HCT116 (cell line): ENCODE results near the gene CUEDC2. TPM values are rescaled to one million over a fixed set of nuclear protein-coding genes. Genes with fewer than 3 reads are reported as not detected.

ENCODE experiments used
- ATAC-seq: fragments of 200-7000 bp; cut with Tn5 transposase; 2 replicates; pipeline ENCODE4 v1.9.1; 2020; ENCODE audit warnings: mild to moderate bottlenecking, moderate library complexity
- BruUV-seq: library from RNA; stranded (reverse); fragments of 400-500 nt; replicated peaks from 2 replicates; lab custom pipeline; 2021; lab: Mats Ljungman, UMichigan
- CTCF ChIA-PET: fragments of 300-600 bp; sonication (Branson Sonifier 250); formaldehyde crosslinking; loops from one replicate; lab custom pipeline; 2021; ENCODE audit warnings: antibody characterized with exemption; lab: Charles Lee
- POLR2A ChIA-PET: fragments of 300-600, 350-600 bp; sonication (Branson Sonifier 250); formaldehyde crosslinking; loops from one replicate; lab custom pipeline; 2021; ENCODE audit warnings: antibody characterized with exemption; lab: Charles Lee
- RAD21 ChIA-PET, 2 experiments: fragments of 300-600 bp; sonication (Branson Sonifier 250); formaldehyde crosslinking; loops; one replicate each; lab custom pipeline; 2023; ENCODE audit warnings: low total read pairs in 2 of 2; ENCODE audit not compliant: uncharacterized antibody in 2 of 2, unreplicated experiment in 2 of 2, low non-redundant PET in 1 of 2; lab: Charles Lee
- DNase-seq: peaks from one replicate; pipeline ENCODE4 v3.0.0-alpha.2; 2010; ENCODE audit warnings: low read depth, low spot score
- H2AFZ ChIP-seq: fragments of 200-600 bp; shearing (Covaris generic), sonication (generic); 2 replicates; pipeline ENCODE4 v1.6.1; 2017; ENCODE audit warnings: low read depth, mixed run types, mixed read lengths, antibody characterized with exemption, low read length; ENCODE audit not compliant: poor library complexity, severe bottlenecking
- H3K27ac ChIP-seq: 2 replicates; pipeline ENCODE4 v1.5.1; 2012; ENCODE audit warnings: low read depth, low read length
- H3K27me3 ChIP-seq: fragments of 200-600 bp; sonication (generic); 2 replicates; pipeline ENCODE4 v1.6.1; 2016; ENCODE audit warnings: mixed run types, low read length, mixed read lengths; ENCODE audit not compliant: insufficient read depth
- H3K36me3 ChIP-seq, 2 experiments: fragments of 200-500 bp in 1 of 2; fragments of 200-600 bp in 1 of 2; sonication (Bioruptor generic) in 1 of 2; sonication (generic) in 1 of 2; 2 replicates each; pipeline versions ENCODE4 v1.5.1 to v1.6.1; 2014 to 2016; ENCODE audit warnings: low read length in 2 of 2, inconsistent platforms in 1 of 2, mixed read lengths in 1 of 2, mixed run types in 1 of 2; ENCODE audit not compliant: insufficient read depth in 2 of 2, control insufficient read depth in 1 of 2
- H3K4me1 ChIP-seq, 2 experiments: fragments of 200-600 bp in 1 of 2; sonication (generic) in 1 of 2; 2 replicates each; pipeline versions ENCODE4 v1.5.1 to v1.6.1; 2012 to 2017; ENCODE audit warnings: low read length in 2 of 2, inconsistent platforms in 1 of 2, mild to moderate bottlenecking in 1 of 2, mixed read lengths in 1 of 2, mixed run types in 1 of 2, moderate library complexity in 1 of 2; ENCODE audit not compliant: insufficient read depth in 2 of 2, control insufficient read depth in 1 of 2
- H3K4me2 ChIP-seq: fragments of 200-600 bp; sonication (generic); 2 replicates; pipeline ENCODE4 v1.6.1; 2017; ENCODE audit warnings: mixed run types, low read length, mixed read lengths
- H3K4me3 ChIP-seq, 2 experiments: fragments of 200-600 bp in 1 of 2; sonication (generic) in 1 of 2; replicated peaks in 1 of 2; 2 replicates each; pipeline ENCODE4 v1.5.1; 2011 to 2016; ENCODE audit warnings: low read length in 2 of 2, control low read depth in 1 of 2, low read depth in 1 of 2, mild to moderate bottlenecking in 1 of 2, mixed read lengths in 1 of 2, mixed run types in 1 of 2
- H3K79me2 ChIP-seq: fragments of 200-600 bp; sonication (generic); 2 replicates; pipeline ENCODE4 v1.6.1; 2017; ENCODE audit warnings: mild to moderate bottlenecking, mixed run types, low read length, moderate library complexity, mixed read lengths; ENCODE audit not compliant: insufficient read depth
- H3K9ac ChIP-seq: fragments of 200-600 bp; sonication (generic); 2 replicates; pipeline ENCODE4 v1.6.1; 2016; ENCODE audit warnings: low read length, mixed read lengths
- H3K9me2 ChIP-seq: fragments of 200-600 bp; sonication (generic), shearing (Covaris generic); 2 replicates; pipeline ENCODE4 v1.6.1; 2017; ENCODE audit warnings: mixed run types, mild to moderate bottlenecking, moderate library complexity; ENCODE audit not compliant: insufficient read depth
- H3K9me3 ChIP-seq, 2 experiments: fragments of 200-500 bp in 1 of 2; fragments of 200-600 bp in 1 of 2; sonication (Bioruptor generic) in 1 of 2; sonication (generic) in 1 of 2; 2 replicates each; pipeline ENCODE4 v1.6.1; 2014 to 2017; ENCODE audit warnings: low read length in 2 of 2, mixed read lengths in 2 of 2, inconsistent platforms in 1 of 2, low read depth in 1 of 2, mild to moderate bottlenecking in 1 of 2, mixed run types in 1 of 2, moderate library complexity in 1 of 2; ENCODE audit not compliant: control insufficient read depth in 1 of 2, insufficient read depth in 1 of 2
- H4K20me1 ChIP-seq: fragments of 200-600 bp; sonication (generic), shearing (Covaris generic); 2 replicates; pipeline ENCODE4 v1.6.1; 2017; ENCODE audit warnings: mixed run types, mild to moderate bottlenecking, moderate library complexity; ENCODE audit not compliant: insufficient read depth
- ATF3 ChIP-seq: IDR thresholded peaks from 2 replicates; pipeline ENCODE4 v1.6.1; 2012
- CBX3 ChIP-seq: IDR thresholded peaks from 2 replicates; pipeline ENCODE4 v1.6.1; 2012; ENCODE audit warnings: low read depth
- CEBPB ChIP-seq: IDR thresholded peaks from 2 replicates; pipeline ENCODE4 v1.6.1; 2012; ENCODE audit warnings: low read depth
- CTCF ChIP-seq, 3 experiments: fragments of 200-600 bp in 1 of 3; sonication (generic) in 1 of 3; IDR thresholded peaks in 2 of 3; conservative IDR thresholded peaks in 1 of 3; 2 replicates each; pipeline ENCODE4 v1.5.1; 2012 to 2017; ENCODE audit warnings: low read depth in 2 of 3, low read length in 2 of 3, antibody characterized with exemption in 1 of 3, borderline replicate concordance in 1 of 3, control low read depth in 1 of 3, mild to moderate bottlenecking in 1 of 3, mixed read lengths in 1 of 3, mixed run types in 1 of 3, moderate library complexity in 1 of 3; ENCODE audit not compliant: insufficient read depth in 1 of 3
- EGR1 ChIP-seq: IDR thresholded peaks from 2 replicates; pipeline ENCODE4 v1.6.1; 2012; ENCODE audit warnings: low read depth
- ELF1 ChIP-seq: IDR thresholded peaks from 2 replicates; pipeline ENCODE4 v1.6.1; 2012; ENCODE audit warnings: low read depth, borderline replicate concordance
- EZH2 ChIP-seq: fragments of 200-600 bp; sonication (generic); IDR thresholded peaks from 2 replicates; pipeline ENCODE4 v1.6.1; 2017; ENCODE audit warnings: antibody characterized with exemption, mixed run types
- POLR2A ChIP-seq: IDR thresholded peaks from 2 replicates; pipeline ENCODE4 v1.7.0; 2011; ENCODE audit warnings: borderline replicate concordance; ENCODE audit not compliant: insufficient read depth, insufficient read length; ENCODE audit errors: extremely low read depth
- POLR2AphosphoS5 ChIP-seq: IDR thresholded peaks from 2 replicates; pipeline ENCODE4 v1.6.1; 2011; ENCODE audit warnings: mild to moderate bottlenecking, low read depth, low read length, moderate library complexity
- RAD21 ChIP-seq: IDR thresholded peaks from 2 replicates; pipeline ENCODE4 v1.6.1; 2012; ENCODE audit warnings: low read depth, mild to moderate bottlenecking
- SIN3A ChIP-seq: IDR thresholded peaks from 2 replicates; pipeline ENCODE4 v1.6.1; 2012; ENCODE audit warnings: low read depth
- SP1 ChIP-seq: IDR thresholded peaks from 2 replicates; pipeline ENCODE4 v1.6.1; 2012; ENCODE audit warnings: low read depth
- TCF7L2 ChIP-seq: IDR thresholded peaks from 2 replicates; pipeline ENCODE4 v1.7.0; 2011; ENCODE audit warnings: borderline replicate concordance, inconsistent platforms; ENCODE audit not compliant: insufficient read depth, insufficient read length; ENCODE audit errors: extremely low read depth
- YY1 ChIP-seq: IDR thresholded peaks from 2 replicates; pipeline ENCODE4 v1.6.1; 2011; ENCODE audit warnings: low read length, low read depth, moderate library complexity, mild to moderate bottlenecking; ENCODE audit not compliant: insufficient replicate concordance; ENCODE audit errors: extremely low read depth
- ZBTB33 ChIP-seq: IDR thresholded peaks from 2 replicates; pipeline ENCODE4 v1.6.1; 2011; ENCODE audit warnings: mild to moderate bottlenecking, low read length, moderate library complexity; ENCODE audit not compliant: insufficient replicate concordance; ENCODE audit errors: extremely low read depth
- ZFX ChIP-seq: fragments of 450-650 bp; IDR thresholded peaks from 2 replicates; pipeline ENCODE4 v1.6.1; 2017
- ZNF274 ChIP-seq: fragments of 200-500 bp; sonication (Bioruptor generic); IDR thresholded peaks from 2 replicates; pipeline ENCODE4 v1.6.1; 2014; ENCODE audit warnings: mild to moderate bottlenecking, low read depth, low read length, inconsistent platforms
- intact Hi-C: fragments of 100-400 bp; cut with micrococcal nuclease; formaldehyde crosslinking; loops from 2 replicates; pipeline ENCODE4 v1.10.0; 2022
- total RNA-seq: library from RNA; stranded (reverse); gene quantifications from one replicate; pipeline ENCODE4 v1.2.1, GENCODE V29; 2021; ENCODE audit not compliant: unreplicated experiment
- TF ChIP-seq, protein P1 (sequence below): IDR thresholded peaks from 2 replicates; pipeline ENCODE4 v1.6.1; 2012
- TF ChIP-seq, protein P2 (sequence below): IDR thresholded peaks from 2 replicates; pipeline ENCODE4 v1.6.1; 2012; ENCODE audit warnings: low read depth

The CUEDC2 gene
- total RNA-seq, 1 experiment from 2014 or later = 96.7 TPM

- Histone ChIP-seq H4K20me1 (no peaks in the 10 kb centered on the region), H3K27me3 (no peaks in the 10 kb centered on the region), H2AFZ (no peak overlapping the region), H3K9me2 (no peaks in the 10 kb centered on the region), H3K27ac (no peak overlapping the region), H3K79me2 (no peaks in the 10 kb centered on the region), H3K9me3 (no peaks in the 10 kb centered on the region), H3K4me1 (no peaks in the 10 kb centered on the region)
- intact Hi-C loops = no loop called here
- ATAC-seq = no peak
- BruUV-seq = TSS peak; percentile 34
- RAD21 ChIA-PET = no interaction called here
- CTCF ChIA-PET = interaction anchor here (4.1 kb wide), 1 partner anchor 246 kb away, joined by 43 read pairs; no protein-coding TSS in a partner anchor
- no peak for TF ChIP-seq SIN3A
- TF ChIP-seq CEBPB = no peak
- TF ChIP-seq CBX3 = no peak
- TF ChIP-seq CTCF (IDR thresholded peaks at IDR 0.05 in 2 of 3, conservative IDR thresholded peaks at IDR 0.05 in 1 of 3; ENCODE audit: borderline replicate concordance in 1 of 3, insufficient read depth in 1 of 3, low read depth in 2 of 3, low read length in 2 of 3) = no peak
- TF ChIP-seq EGR1 = no peak
- TF ChIP-seq, protein P1, sequence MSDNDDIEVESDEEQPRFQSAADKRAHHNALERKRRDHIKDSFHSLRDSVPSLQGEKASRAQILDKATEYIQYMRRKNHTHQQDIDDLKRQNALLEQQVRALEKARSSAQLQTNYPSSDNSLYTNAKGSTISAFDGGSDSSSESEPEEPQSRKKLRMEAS = no peak
- TF ChIP-seq ZNF274 = no peak
- TF ChIP-seq RAD21 = no peak
- TF ChIP-seq POLR2AphosphoS5 = no peak
- TF ChIP-seq SP1 = no peak
- TF ChIP-seq, protein P2, sequence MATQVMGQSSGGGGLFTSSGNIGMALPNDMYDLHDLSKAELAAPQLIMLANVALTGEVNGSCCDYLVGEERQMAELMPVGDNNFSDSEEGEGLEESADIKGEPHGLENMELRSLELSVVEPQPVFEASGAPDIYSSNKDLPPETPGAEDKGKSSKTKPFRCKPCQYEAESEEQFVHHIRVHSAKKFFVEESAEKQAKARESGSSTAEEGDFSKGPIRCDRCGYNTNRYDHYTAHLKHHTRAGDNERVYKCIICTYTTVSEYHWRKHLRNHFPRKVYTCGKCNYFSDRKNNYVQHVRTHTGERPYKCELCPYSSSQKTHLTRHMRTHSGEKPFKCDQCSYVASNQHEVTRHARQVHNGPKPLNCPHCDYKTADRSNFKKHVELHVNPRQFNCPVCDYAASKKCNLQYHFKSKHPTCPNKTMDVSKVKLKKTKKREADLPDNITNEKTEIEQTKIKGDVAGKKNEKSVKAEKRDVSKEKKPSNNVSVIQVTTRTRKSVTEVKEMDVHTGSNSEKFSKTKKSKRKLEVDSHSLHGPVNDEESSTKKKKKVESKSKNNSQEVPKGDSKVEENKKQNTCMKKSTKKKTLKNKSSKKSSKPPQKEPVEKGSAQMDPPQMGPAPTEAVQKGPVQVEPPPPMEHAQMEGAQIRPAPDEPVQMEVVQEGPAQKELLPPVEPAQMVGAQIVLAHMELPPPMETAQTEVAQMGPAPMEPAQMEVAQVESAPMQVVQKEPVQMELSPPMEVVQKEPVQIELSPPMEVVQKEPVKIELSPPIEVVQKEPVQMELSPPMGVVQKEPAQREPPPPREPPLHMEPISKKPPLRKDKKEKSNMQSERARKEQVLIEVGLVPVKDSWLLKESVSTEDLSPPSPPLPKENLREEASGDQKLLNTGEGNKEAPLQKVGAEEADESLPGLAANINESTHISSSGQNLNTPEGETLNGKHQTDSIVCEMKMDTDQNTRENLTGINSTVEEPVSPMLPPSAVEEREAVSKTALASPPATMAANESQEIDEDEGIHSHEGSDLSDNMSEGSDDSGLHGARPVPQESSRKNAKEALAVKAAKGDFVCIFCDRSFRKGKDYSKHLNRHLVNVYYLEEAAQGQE = no peak
- TF ChIP-seq ZBTB33 = no peak
- no peak for TF ChIP-seq POLR2A
- no peak for TF ChIP-seq YY1
- TF ChIP-seq ELF1 = no peak
- no peak for TF ChIP-seq ZFX
- TF ChIP-seq EZH2 = no peak
- no peak for TF ChIP-seq ATF3
- no peak for TF ChIP-seq TCF7L2
- TF ChIP-seq, all 23 proteins: peak for 0
- POLR2A ChIA-PET = interaction anchor here (1.0 kb wide), 1 partner anchor 81 kb away, joined by 3 read pairs; the partner anchor contains the start of gene NFKB2
- Histone ChIP-seq H3K4me2 (no peak overlapping the region), H3K9ac (no peak overlapping the region), H3K36me3 (peaks cover 11 to 28% of the 10 kb centered on the region in 2 experiments; a peak in 3 of 4 replicates), H3K4me3 (no peak overlapping the region)
- no peak for DNase-seq
Observed at GRCh38 chr10:102476466-102477141, 44.2 kb upstream of the CUEDC2 start.
